HepG2 (cell line): Measurements from ENCODE around the gene AP2S1. TPM values are rescaled to one million over a fixed set of nuclear protein-coding genes. Genes with fewer than 3 reads are reported as not detected.

Experiments used
- ATF4 ChIP-seq, 2 experiments: fragments of 450-650 bp in 1 of 2; sonication (generic) in 1 of 2; formaldehyde crosslinking; IDR thresholded peaks; 2 replicates each; pipeline versions ENCODE4 v1.5.0 to v1.8.0; 2020 to 2022; ENCODE audit warnings: mild to moderate bottlenecking in 1 of 2, missing genetic modification reagents in 1 of 2
- CHD4 ChIP-seq: fragments of 200-600 bp; sonication (generic); IDR thresholded peaks from 2 replicates; pipeline ENCODE4 v1.7.0; 2017; ENCODE audit warnings: mild to moderate bottlenecking, low read length, borderline replicate concordance
- ELK4 ChIP-seq: sonication (generic); formaldehyde crosslinking; IDR thresholded peaks from 2 replicates; pipeline ENCODE4 v1.9.0; 2021; ENCODE audit warnings: missing genetic modification reagents, borderline replicate concordance
- JUNB ChIP-seq: sonication (generic); formaldehyde crosslinking; IDR thresholded peaks from 2 replicates; pipeline ENCODE4 v1.8.0; 2022; ENCODE audit warnings: missing genetic modification reagents, mild to moderate bottlenecking, borderline replicate concordance
- MAFF ChIP-seq: IDR thresholded peaks from 2 replicates; pipeline ENCODE4 v1.6.1; 2011; ENCODE audit warnings: low read depth, low read length, improper control_type of control experiment
- MXI1 ChIP-seq: IDR thresholded peaks from 3 replicates; pipeline ENCODE4 v1.6.1; 2012; ENCODE audit warnings: low read depth, low read length, inconsistent platforms, borderline replicate concordance
- NCOR1 ChIP-seq: fragments of 200-600 bp; sonication (generic); IDR thresholded peaks from 2 replicates; pipeline ENCODE4 v1.7.0; 2017; ENCODE audit warnings: antibody characterized with exemption, low read length, borderline replicate concordance
- PRMT3 ChIP-seq: sonication (generic); formaldehyde crosslinking; IDR thresholded peaks from 2 replicates; pipeline ENCODE4 v1.8.1; 2022; ENCODE audit warnings: low read depth, mild to moderate bottlenecking, moderate library complexity, missing genetic modification reagents, borderline replicate concordance
- REPIN1 ChIP-seq: sonication (generic); formaldehyde crosslinking; IDR thresholded peaks from 2 replicates; pipeline ENCODE4 v1.8.0; 2022; ENCODE audit warnings: missing genetic modification reagents, low read depth, mild to moderate bottlenecking, borderline replicate concordance
- SRSF4 ChIP-seq: fragments of 200-400 bp; formaldehyde crosslinking; IDR thresholded peaks from one replicate; pipeline ENCODE4 v1.6.1; 2018; ENCODE audit warnings: mild to moderate bottlenecking, low read depth, low read length, moderate library complexity; ENCODE audit not compliant: poor library complexity, severe bottlenecking
- THAP11 ChIP-seq: IDR thresholded peaks from 2 replicates; pipeline ENCODE4 v1.6.1; 2016; ENCODE audit warnings: missing biosample characterization, missing genetic modification reagents
- ZFP36L1 ChIP-seq: sonication (generic); formaldehyde crosslinking; IDR thresholded peaks from 2 replicates; pipeline ENCODE4 v1.8.0; 2022; ENCODE audit warnings: mild to moderate bottlenecking, missing genetic modification reagents, moderate library complexity
- ZFP90 ChIP-seq: sonication (generic); formaldehyde crosslinking; IDR thresholded peaks from 2 replicates; pipeline ENCODE4 v1.8.0; 2022; ENCODE audit warnings: missing genetic modification reagents, mild to moderate bottlenecking, inconsistent platforms, borderline replicate concordance
- ZNF263 ChIP-seq: sonication (generic); formaldehyde crosslinking; IDR thresholded peaks from 2 replicates; pipeline ENCODE4 v1.4.0; 2020; ENCODE audit warnings: missing genetic modification reagents
- ZNF33B ChIP-seq: sonication (generic); formaldehyde crosslinking; IDR thresholded peaks from 2 replicates; pipeline ENCODE4 v1.5.1; 2020; ENCODE audit warnings: mild to moderate bottlenecking, missing genetic modification reagents
- ZNF547 ChIP-seq: sonication (generic); formaldehyde crosslinking; IDR thresholded peaks from 2 replicates; pipeline ENCODE4 v1.5.1; 2020; ENCODE audit warnings: mild to moderate bottlenecking, missing genetic modification reagents
- ZNF564 ChIP-seq: sonication (generic); formaldehyde crosslinking; IDR thresholded peaks from 2 replicates; pipeline ENCODE4 v1.8.1; 2023; ENCODE audit warnings: mild to moderate bottlenecking, missing genetic modification reagents
- ZNF792 ChIP-seq: IDR thresholded peaks from 2 replicates; pipeline ENCODE4 v1.6.1; 2016
- polyA plus RNA-seq, 8 experiments: library from polyadenylated mRNA; depleted of rRNA in 3 of 8; stranded (reverse) in 7 of 8; unstranded in 1 of 8; fragments of >200 nt; fragmentation: Illumina TruSeq in 4 of 8; extraction: Trizol in 4 of 8; gene quantifications; 2 replicates each; pipeline versions ENCODE4 v1.2.1 to v1.2.3, GENCODE V29; 2011 to 2016; ENCODE audit warnings: low read depth in 4 of 8, missing spikeins in 1 of 8, mixed read lengths in 1 of 8; ENCODE audit not compliant: insufficient read depth in 1 of 8
- total RNA-seq, 5 experiments: library from RNA; depleted of rRNA; stranded (reverse); fragments of >200 nt; fragmentation: Illumina TruSeq; extraction: Trizol; gene quantifications; 2 replicates each; pipeline ENCODE4 v1.2.3, GENCODE V29; 2016; ENCODE audit warnings: low read depth in 1 of 5
- TF ChIP-seq, protein P1 (sequence below): sonication (generic); formaldehyde crosslinking; IDR thresholded peaks from 2 replicates; pipeline ENCODE4 v1.5.1; 2020; ENCODE audit warnings: missing genetic modification reagents, mild to moderate bottlenecking, borderline replicate concordance
- TF ChIP-seq, protein P2 (sequence below): sonication (generic); formaldehyde crosslinking; IDR thresholded peaks from 2 replicates; pipeline ENCODE4 v1.8.0; 2022; ENCODE audit warnings: mild to moderate bottlenecking, missing genetic modification reagents, moderate library complexity
- TF ChIP-seq, protein P3 (sequence below): sonication (generic); formaldehyde crosslinking; IDR thresholded peaks from 2 replicates; pipeline ENCODE4 v1.5.1; 2020; ENCODE audit warnings: mild to moderate bottlenecking, missing genetic modification reagents

The AP2S1 gene
- total and polyA plus RNA-seq, 2 of the 13 experiments (the other 11 are each of a cell fraction or from before 2014, with no cell fraction given), result 45.2 to 86.1 TPM

DNA sequence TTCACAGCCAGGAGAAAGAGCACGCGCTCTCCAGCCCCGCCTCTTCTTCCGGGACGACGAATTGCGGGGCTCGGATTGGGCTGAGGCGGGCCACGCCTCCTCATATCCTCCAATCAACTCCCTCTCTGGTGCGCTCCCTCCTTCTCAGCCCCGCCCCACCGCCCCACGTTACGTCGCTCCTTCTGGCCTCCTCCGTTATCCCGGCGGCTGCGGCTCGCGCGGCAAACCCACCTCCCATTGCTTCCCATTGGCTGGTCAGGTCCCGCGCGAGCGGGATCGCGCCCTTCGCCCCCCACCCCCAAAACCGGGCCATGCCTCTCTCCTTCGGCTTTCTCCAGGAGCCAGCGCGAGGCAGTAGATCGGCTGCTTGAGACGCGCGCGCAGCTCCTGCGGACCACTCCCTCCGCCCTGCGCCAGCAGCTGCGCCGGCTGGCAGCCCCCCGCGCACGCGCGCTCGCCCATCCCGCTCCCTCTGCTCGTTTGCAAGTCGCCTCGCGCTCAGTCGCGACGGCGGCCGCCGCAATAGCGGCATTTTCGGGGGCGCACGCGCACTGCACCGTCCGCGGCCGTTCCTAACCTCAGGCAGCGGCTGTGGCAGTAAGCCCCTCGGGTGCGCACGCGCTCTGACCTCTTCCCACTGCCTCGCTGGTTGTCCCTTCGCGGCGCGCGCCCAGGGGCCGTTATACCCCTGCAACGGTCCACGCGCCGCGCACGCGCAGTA is 9.6 kb upstream of the AP2S1 start (continued):
- no peak; the same call in none of the 2 replicates for TF ChIP-seq ZFP36L1
- TF ChIP-seq MAFF, result no peak
- no peak for TF ChIP-seq ZNF792 (CRISPR knock-in tag)
- TF ChIP-seq CHD4, result no peak
- peak in 1 of 2 experiments; percentile 41; a peak in 1 of 4 replicates for TF ChIP-seq ATF4 (CRISPR knock-in tag; IDR thresholded peaks at IDR 0.05)
- TF ChIP-seq ZNF564, result peak; percentile 58; the same call in 1 of the 2 replicates
- TF ChIP-seq JUNB (CRISPR knock-in tag), result 0 out of 2 replicates have a peak, but pooled peaks have one; percentile 36
- no peak; the same call in 1 of the 2 replicates for TF ChIP-seq PRMT3 (CRISPR knock-in tag)
- TF ChIP-seq, protein P1, sequence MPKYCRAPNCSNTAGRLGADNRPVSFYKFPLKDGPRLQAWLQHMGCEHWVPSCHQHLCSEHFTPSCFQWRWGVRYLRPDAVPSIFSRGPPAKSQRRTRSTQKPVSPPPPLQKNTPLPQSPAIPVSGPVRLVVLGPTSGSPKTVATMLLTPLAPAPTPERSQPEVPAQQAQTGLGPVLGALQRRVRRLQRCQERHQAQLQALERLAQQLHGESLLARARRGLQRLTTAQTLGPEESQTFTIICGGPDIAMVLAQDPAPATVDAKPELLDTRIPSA, result no peak
- peak; percentile 74 for TF ChIP-seq REPIN1 (CRISPR knock-in tag)
- TF ChIP-seq ZNF263 (CRISPR knock-in tag), result no peak
- TF ChIP-seq THAP11 (CRISPR knock-in tag), result peak; percentile 82
- TF ChIP-seq ZNF33B (CRISPR knock-in tag), result peak; percentile 55; the same call in 1 of the 2 replicates
- TF ChIP-seq, protein P2, sequence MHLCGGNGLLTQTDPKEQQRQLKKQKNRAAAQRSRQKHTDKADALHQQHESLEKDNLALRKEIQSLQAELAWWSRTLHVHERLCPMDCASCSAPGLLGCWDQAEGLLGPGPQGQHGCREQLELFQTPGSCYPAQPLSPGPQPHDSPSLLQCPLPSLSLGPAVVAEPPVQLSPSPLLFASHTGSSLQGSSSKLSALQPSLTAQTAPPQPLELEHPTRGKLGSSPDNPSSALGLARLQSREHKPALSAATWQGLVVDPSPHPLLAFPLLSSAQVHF, result peak; percentile 91
- peak; percentile 91 for TF ChIP-seq SRSF4
- peak; percentile 89; the same call in 1 of the 2 replicates for TF ChIP-seq ZFP90 (CRISPR knock-in tag)
- TF ChIP-seq NCOR1, result no peak
- TF ChIP-seq ZNF547, result peak; percentile 92
- TF ChIP-seq, protein P3, sequence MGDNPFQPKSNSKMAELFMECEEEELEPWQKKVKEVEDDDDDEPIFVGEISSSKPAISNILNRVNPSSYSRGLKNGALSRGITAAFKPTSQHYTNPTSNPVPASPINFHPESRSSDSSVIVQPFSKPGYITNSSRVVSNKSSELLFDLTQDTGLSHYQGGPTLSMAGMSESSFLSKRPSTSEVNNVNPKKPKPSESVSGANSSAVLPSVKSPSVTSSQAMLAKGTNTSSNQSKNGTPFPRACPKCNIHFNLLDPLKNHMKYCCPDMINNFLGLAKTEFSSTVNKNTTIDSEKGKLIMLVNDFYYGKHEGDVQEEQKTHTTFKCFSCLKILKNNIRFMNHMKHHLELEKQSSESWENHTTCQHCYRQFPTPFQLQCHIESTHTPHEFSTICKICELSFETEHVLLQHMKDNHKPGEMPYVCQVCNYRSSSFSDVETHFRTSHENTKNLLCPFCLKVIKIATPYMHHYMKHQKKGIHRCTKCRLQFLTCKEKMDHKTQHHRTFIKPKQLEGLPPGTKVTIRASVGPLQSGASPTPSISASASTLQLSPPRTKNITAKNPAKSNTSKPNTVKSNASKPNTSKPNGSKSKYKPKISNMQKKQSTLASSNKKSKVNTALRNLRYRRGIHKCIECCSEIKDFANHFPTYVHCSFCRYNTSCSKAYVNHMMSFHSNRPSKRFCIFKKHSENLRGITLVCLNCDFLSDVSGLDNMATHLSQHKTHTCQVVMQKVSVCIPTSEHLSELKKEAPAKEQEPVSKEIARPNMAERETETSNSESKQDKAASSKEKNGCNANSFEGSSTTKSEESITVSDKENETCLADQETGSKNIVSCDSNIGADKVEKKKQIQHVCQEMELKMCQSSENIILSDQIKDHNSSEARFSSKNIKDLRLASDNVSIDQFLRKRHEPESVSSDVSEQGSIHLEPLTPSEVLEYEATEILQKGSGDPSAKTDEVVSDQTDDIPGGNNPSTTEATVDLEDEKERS, result no peak
- TF ChIP-seq MXI1, result peak; percentile 95; the same call in 2 of the 3 replicates
- TF ChIP-seq ELK4 (CRISPR knock-in tag), result no peak
